ENCODE data around the gene SCYGR1.

Gene SCYGR1

DNA sequence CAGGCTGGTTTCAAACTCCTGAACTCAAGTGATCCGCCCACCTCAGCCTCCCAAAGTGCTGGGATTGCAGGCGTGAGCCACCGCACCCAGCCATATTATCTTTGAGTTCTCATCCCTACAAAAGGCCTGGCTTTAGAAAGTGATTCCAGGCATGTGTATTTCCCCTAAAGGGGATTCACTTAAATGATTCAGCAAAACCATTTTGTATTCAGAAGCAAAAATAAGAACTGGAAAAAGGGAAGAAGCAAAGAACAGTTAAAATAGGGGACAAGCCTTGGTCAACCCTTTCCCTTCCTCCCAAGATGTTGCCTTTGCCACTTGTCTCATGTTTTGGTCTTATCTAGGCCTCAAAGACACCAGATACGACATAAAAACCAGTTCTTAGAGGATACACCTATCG is 19.2 kb downstream of the SCYGR1 start:
- no peak for DNase-seq

GRCh38 chr2:227367427-227367795 is 20.3 kb downstream of the SCYGR1 start:
- DNase-seq: no peak

DNA sequence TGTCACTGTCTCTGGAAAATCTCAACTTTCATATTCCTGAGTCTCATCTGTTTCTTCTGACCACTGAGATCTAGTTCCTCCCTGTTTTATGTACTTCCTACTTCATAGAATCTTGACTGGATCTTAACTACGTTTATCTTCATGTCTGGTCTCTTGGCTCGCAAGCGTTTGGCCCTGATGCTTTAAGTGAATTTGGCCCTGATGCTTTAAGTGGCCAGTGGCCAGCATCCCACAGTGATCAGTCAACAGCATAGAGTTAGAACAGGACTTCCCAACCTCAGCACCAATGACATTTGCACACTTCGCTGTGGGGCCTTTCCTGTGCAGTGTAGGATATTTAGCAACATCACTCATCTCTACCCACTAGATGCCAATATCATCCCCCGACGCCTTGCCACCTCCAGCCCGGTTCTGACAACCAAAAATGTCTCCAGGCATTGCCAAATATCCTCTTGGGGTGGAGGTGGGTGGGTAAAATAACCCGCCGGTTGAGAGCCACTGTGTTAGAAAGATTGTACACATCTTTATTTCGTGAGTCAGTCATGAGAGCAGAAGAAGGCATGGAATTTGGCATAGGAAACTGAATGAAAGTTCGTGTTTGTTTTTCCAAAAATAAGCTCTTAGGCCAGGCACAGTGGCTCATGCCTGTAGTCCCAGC is 20.9 kb downstream of the SCYGR1 start:
- DNase-seq: no peak

- no peak for DNase-seq
Measured at GRCh38 chr2:227365833-227366232, 21.9 kb downstream of the SCYGR1 start.

GRCh38 chr2:227364585-227365263 is 23.0 kb downstream of the SCYGR1 start:
- peak; percentile 50 for DNase-seq

- DNase-seq: no peak
Measured at GRCh38 chr2:227363756-227364155, 24.0 kb downstream of the SCYGR1 start.

GRCh38 chr2:227360351-227360750 is 27.4 kb downstream of the SCYGR1 start:
- no peak for DNase-seq

DNA sequence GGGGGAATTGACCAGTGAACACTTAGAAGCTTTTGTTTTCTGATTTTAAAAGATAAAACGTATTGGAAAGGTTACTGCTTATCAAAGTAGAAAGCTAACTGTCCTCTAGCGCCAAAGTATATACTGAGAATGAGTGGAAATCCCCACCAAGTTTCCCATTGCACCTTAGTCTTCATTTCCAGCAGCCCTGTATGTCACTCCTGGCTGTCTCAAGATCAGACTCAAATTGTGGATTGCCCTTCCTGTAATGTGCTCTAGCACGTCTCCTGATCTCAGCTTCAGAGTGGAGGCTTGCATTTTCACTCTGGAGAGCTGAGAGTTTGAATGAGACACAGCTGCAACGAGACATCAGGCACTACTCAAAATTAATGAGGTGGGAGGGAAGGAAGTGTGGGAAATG is 36.1 kb downstream of the SCYGR1 start:
- DNase-seq: no peak

DNA sequence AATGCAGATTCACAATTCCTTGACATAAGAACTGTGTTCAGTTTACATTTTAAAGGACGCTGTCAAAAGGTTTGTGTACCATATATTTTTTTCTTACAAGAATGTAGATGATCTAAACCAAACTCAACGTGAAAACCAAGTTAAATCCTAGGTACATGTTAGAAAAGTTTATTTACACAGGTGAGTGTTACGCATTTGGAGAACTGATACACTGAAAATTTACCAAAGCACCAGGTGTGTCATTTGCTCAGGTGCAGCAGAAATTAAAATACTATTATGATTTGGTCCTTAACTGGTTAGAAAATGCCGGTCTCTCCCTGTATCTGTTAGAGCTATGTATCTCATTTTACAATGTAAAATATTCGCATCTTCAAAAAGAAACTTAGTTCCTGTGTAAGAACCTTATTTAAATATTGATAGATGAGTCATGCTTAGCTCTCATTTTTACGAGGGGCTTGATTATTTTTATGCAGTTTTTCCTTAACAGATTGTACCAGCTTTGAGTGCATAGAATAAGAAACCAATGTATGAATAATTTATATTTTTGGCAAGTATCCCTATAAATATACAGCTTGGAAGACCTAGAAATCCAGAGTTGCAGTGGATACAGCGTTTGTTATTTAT is 37.6 kb downstream of the SCYGR1 start:
- no peak for DNase-seq

GRCh38 chr2:227348324-227348723 is 39.4 kb downstream of the SCYGR1 start:
- no peak for DNase-seq

- no peak for DNase-seq
Measured at GRCh38 chr2:227347117-227347516, 40.6 kb downstream of the SCYGR1 start.

DNA sequence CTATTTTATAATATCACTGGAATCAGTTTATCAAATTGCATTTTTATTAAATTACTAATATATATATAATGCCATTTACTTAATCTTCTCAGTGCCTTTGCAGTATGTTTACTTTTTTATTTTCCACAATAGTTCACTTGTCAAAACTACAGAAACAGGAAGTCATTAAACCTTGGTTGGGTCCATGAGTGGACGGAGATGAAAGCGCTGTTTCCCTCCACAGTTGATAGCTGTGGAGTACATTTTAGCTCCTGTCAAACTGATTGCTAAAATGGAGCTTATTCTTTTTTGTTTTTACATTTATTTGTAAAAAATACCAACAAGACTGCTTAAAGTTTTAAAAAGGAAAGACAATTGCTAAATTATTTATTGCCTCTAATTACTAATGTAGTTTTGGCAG is 43.5 kb downstream of the SCYGR1 start:
- DNase-seq: no peak

DNA sequence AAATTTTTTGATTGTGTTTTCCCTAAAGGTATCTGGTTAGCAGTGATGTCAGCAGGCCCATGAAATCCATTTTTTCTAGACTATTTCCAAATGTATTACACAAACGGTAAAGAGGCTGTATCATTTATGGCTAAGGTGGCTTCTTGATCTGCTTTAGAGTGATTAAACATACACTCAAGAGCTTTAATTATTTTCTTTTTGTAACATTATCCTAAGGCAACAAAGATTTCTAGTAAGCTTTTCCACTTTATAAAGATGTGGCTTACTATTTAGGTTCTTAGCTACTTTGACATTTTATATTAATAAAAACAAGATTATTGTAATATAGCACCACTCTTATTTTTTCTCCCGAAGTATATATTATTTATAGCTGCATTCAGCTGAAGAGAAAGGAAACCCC is 46.2 kb downstream of the SCYGR1 start:
- DNase-seq: no peak

GRCh38 chr2:227340106-227340505 is 47.6 kb downstream of the SCYGR1 start:
- DNase-seq: no peak

GRCh38 chr2:227339098-227339599 is 48.6 kb downstream of the SCYGR1 start:
- DNase-seq: no peak

All from NCI-H2171 treated with DMSO at 0.1 percent for 48 hours (cell line).